Measurements from ENCODE around the gene SIAH2. TPM values are rescaled to one million over a fixed set of nuclear protein-coding genes. Genes with fewer than 3 reads are reported as not detected.

The SIAH2 gene
- total RNA-seq, 1 experiment from 2014 or later: 21.0 TPM

DNA sequence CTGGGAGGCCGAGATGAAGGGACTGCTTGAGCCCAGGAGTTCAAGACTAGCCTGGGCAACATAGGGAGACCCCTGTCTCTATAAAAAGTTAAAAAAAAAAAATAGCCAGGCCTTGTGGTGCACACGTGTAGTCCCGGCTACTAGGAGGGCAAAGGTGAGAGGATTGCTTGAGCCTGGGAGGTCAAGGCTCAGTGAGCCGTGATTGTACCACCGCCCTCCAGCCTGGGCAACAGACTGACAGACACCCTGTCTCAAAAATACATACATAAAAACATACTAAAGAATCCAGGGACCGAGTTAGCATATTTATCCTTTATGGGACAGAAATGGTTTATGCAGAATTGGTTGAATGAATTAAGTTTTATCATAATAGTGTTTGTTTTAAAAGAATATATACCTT, 13.7 kb downstream of the SIAH2 start:
- DNase-seq (ENCODE audit: low read depth): no peak

GRCh38 chr3:150748684-150749047, 14.3 kb downstream of the SIAH2 start:
- DNase-seq (ENCODE audit: low read depth): no peak

- no peak for DNase-seq (ENCODE audit: low read depth)
Measured at GRCh38 chr3:150747886-150748683, 14.9 kb downstream of the SIAH2 start.

DNA sequence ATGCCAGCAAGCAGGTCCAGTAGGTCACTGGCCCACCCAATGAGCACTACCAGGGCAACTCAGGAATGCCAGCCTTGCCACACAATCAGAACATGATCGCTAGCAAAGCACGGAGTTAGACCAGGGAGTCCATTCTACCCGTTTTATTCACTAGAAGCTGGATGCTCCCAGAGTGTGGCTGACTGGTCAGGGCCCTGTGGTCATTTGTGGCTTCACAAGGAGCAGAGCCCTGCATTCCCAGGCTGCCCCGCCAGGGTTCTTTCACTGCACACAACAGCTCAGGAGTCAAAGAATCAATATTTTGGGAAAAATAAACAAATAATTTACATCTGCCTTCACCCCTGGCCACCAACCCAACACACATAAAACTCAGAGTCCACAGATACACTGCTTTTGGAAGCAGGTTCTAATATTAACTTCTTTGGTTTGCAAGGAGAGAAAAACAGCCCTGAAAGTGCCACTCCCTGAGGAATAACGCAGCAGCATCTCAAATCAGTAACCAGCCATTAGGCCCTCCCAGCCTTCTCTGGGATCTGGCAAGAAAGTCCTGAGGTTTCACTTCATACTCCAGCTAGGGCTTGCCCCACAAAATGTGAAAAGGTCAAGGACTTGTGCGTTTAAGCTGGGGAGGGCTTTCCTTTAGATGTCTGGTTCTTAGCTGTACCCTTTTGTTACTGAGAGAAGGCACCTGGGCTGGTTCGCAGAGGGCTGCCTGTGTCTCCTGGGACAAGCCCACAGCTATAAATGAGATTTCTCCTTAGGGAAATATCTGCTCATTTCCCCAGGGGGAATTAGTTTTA, 16.0 kb downstream of the SIAH2 start:
- no peak for DNase-seq (ENCODE audit: low read depth)

DNA sequence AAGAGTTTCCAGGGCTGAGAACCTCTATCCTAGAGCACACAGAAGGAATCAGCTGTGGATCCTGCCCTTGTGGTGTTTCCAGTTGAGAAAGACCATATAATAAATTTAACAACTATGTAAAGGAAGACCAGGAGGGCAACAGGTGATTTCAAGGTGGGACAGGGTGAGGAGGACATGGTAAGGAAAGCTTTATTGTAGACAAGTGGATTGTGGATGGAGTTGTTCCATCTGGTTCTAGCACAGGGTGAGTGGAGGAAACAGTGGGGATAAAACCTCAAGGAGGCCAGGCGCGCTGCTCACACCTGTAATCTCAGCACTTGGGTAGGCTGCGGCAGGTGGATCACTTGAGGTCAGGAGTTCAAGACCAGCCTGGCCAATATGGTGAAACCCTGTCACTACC, 17.1 kb downstream of the SIAH2 start:
- DNase-seq (ENCODE audit: low read depth): no peak

DNA sequence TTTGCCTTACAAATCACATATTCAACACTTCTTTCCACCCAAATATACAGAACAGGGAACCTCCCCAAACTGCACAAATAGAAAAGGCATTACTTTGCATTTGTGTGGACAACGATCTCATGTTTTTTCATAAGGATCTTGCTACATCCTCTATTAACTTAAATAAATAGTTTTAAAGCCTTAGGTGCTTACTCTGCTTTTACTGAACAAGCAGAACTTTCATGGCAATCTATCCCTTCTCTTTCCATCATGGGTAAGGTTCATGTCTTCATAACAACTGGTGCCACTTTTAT, 18.1 kb downstream of the SIAH2 start:
- no peak for DNase-seq (ENCODE audit: low read depth)

- DNase-seq (ENCODE audit: low read depth): peak; percentile 28
Measured at GRCh38 chr3:150744041-150744918, 18.7 kb downstream of the SIAH2 start.

GRCh38 chr3:150743508-150743907, 19.5 kb downstream of the SIAH2 start:
- DNase-seq (ENCODE audit: low read depth): peak; percentile 35

GRCh38 chr3:150742679-150743078, 20.3 kb downstream of the SIAH2 start:
- DNase-seq (ENCODE audit: low read depth): no peak

- no peak for DNase-seq (ENCODE audit: low read depth)
Measured at GRCh38 chr3:150742141-150742523, 20.8 kb downstream of the SIAH2 start.

DNA sequence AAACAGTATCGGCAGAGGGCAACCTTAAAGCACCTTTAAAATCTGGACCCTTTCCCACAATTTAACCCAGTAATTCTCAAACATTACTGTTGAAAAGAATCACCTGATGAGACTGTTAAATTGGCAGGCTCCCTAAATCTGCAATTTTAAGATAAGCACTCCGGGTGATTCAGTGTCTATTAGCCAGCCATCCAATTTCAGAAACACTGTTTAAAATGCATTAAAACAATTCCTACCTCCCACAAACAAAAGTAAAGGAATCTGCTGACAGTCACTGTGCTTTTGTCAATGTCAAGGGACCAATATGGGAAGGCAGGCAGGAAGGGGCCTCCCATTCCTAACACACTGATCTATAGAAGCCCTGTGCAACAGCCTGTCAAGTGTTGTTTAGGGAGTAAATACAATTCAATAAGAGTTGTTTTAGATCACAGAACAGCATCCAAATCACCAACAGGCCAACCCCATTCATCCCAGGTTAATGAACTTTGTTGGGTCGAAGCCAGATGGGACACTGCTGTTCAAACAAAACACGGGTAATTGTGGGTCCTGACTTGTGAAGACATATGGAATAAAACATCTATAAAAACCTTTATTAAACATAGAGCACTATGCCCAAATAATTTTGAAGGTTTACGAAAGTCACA, 21.4 kb downstream of the SIAH2 start:
- no peak for DNase-seq (ENCODE audit: low read depth)

DNA sequence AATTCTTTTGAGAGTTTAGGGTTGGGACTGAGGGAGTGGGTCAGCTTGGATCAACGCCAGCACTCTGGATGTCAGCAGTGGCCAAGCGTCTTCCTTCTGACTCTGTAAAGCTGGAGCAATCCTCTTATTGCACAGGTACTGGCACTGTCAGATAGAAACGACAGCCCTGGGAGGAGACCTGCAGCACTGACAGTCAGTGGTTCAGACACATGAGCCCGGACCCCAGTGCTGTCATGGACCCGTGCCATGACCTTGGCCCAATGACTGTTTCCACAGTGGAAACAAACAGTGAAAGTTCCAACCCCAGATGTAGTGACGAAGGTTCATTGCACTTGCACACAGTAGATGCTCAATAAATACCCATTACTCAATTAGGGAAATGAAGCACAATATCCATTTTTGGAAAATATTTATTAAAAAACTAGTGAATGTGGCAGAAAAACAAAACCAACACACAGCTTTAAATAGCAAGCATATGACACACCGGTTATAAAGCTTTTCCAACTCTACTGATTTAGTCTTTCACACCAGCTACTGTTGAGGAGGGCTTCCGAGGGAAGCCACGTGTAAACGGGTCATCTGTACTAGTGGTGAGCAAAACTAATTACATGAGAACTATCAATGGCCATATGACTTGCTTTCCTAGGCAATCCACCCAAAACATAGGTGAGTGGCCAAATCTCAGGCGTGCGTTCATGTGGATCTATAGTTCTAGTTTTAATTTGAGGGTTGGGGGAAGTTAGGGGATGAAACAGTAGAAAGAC, 22.1 kb downstream of the SIAH2 start:
- no peak for DNase-seq (ENCODE audit: low read depth)

- DNase-seq (ENCODE audit: low read depth): no peak
Measured at GRCh38 chr3:150739877-150740645, 22.9 kb downstream of the SIAH2 start.

DNA sequence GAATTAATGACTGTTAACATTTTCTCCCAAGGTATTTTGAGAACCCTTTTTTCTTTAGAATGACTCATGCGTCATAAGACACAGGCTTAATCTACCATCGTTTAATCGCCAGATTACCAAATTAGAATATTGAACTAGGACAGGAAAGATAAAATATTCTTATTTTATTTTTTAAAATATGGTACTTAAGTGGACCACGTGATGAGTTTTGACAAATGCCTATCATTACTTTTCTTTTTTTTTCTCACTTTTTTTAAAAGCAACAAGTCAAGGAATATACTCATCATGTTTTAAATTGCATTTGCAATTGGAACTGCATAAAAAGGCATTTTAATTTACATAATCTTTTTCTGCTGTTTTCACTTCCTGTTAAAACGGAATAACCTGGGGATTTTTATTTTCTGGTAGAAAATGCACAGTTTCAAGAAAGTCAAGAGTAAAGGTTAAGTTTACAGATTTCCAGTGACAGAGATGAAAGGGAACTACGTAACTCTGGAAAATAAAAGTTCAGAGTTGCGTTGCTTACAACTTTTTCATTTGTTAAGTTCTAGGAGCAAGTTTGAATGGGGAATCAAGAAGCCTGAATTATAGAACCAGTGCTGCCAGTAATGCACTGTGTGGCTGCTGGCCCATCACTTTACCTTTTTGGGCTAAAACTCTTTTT, 23.6 kb downstream of the SIAH2 start:
- no peak for DNase-seq (ENCODE audit: low read depth)

- no peak for DNase-seq (ENCODE audit: low read depth)
Measured at GRCh38 chr3:150738688-150739087, 24.3 kb downstream of the SIAH2 start.

DNA sequence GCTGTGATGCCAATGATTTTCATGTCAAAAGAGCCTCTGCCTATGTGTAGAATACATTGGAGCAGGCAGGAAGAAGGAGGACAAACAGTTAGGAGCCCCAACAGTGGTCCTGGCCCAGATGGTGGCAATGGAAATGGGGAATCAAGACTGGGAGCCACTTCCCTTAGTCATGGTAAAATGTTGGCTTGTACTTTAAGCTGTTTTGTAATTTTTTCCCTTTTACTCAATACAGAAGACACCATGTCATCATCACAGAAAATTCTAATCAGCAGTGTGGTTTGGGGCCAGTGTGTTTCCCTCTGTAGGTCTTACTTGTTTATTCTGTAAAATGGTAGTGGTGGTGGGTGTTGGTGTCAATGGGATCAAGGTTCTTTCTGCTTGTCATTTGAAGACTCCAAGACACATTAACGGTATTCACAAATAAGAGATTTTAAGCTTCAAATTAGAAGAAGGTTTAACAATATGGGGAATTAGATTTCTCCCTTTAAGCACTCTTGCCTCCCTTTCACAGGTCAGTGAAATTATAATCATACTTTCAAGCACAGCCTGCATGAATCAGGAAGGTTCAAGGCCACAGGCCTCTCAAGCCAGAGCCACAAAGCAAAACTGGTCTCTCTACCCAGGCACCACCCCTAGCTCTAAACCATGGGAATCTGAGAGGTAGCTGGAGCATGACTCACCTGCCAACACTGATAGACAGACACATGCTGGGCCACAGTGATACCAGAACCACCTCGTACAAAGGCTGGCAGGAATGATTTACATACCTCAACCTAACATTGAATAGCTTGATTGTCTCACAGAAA, 24.9 kb downstream of the SIAH2 start:
- DNase-seq (ENCODE audit: low read depth): peak; percentile 65

- DNase-seq (ENCODE audit: low read depth): peak; percentile 33
Measured at GRCh38 chr3:150736903-150737832, 25.8 kb downstream of the SIAH2 start.

- no peak for DNase-seq (ENCODE audit: low read depth)
Measured at GRCh38 chr3:150736316-150736719, 26.7 kb downstream of the SIAH2 start.
